T-helper 1 cell treated with Interleukin-12 subunit alpha and Interleukin-12 subunit beta and Interleukin-4 antibody, amounts not matched to agents 30 μg/mL and 1 μg/mL, for 36 hours (primary cell): Measurements from ENCODE around the gene SLCO3A1.
"Not testable (repeated sequence)": the region's sequence is repeated elsewhere in the genome, so short reads cannot be mapped to it uniquely, and the experiment has no call there.

ENCODE experiments used
- H3K27ac Mint-ChIP-seq: one replicate; pipeline ENCODE4 v1.8.0; 2021; ENCODE audit warnings: mild to moderate bottlenecking, mixed read lengths
- H3K27me3 Mint-ChIP-seq: one replicate; pipeline ENCODE4 v1.8.0; 2021; ENCODE audit warnings: low read depth, mixed read lengths
- H3K36me3 Mint-ChIP-seq: one replicate; pipeline ENCODE4 v1.8.0; 2021; ENCODE audit warnings: low read depth, mixed read lengths
- H3K4me1 Mint-ChIP-seq: one replicate; pipeline ENCODE4 v1.8.0; 2021; ENCODE audit warnings: low read depth, mixed read lengths
- H3K4me3 Mint-ChIP-seq: one replicate; pipeline ENCODE4 v1.8.0; 2021; ENCODE audit warnings: mild to moderate bottlenecking, moderate library complexity, mixed read lengths
- H3K9me3 Mint-ChIP-seq: one replicate; pipeline ENCODE4 v1.8.0; 2021; ENCODE audit warnings: mixed read lengths

SLCO3A1 gene

GRCh38 chr15:92047900-92048299, 194.4 kb downstream of the SLCO3A1 start:
- H3K4me1 Mint-ChIP-seq: peaks cover 8% of the 10 kb centered on the region
- H3K27me3 Mint-ChIP-seq: no peaks in the 10 kb centered on the region
- H3K36me3 Mint-ChIP-seq: no peaks in the 10 kb centered on the region
- no peak overlapping the region for H3K27ac Mint-ChIP-seq
- no peaks in the 10 kb centered on the region for H3K9me3 Mint-ChIP-seq
- no peak overlapping the region for H3K4me3 Mint-ChIP-seq

GRCh38 chr15:92048739-92049138, 195.2 kb downstream of the SLCO3A1 start:
- Mint-ChIP-seq H3K27ac (no peak overlapping the region), H3K9me3 (no peaks in the 10 kb centered on the region), H3K4me3 (no peak overlapping the region)

GRCh38 chr15:92049290-92049989, 195.9 kb downstream of the SLCO3A1 start:
- H3K4me3 Mint-ChIP-seq: no peak overlapping the region
- no peaks in the 10 kb centered on the region for H3K27me3 Mint-ChIP-seq
- no peaks in the 10 kb centered on the region for H3K36me3 Mint-ChIP-seq
- H3K9me3 Mint-ChIP-seq: no peaks in the 10 kb centered on the region
- H3K27ac Mint-ChIP-seq: no peak overlapping the region
- peaks cover 3% of the 10 kb centered on the region for H3K4me1 Mint-ChIP-seq

More at GRCh38 chr15:92048739-92049138, 195.2 kb downstream of the SLCO3A1 start:
- H3K36me3 Mint-ChIP-seq: no peaks in the 10 kb centered on the region
- peaks cover 8% of the 10 kb centered on the region for H3K4me1 Mint-ChIP-seq
- H3K27me3 Mint-ChIP-seq: no peaks in the 10 kb centered on the region

GRCh38 chr15:92050220-92050898, 196.9 kb downstream of the SLCO3A1 start:
- Mint-ChIP-seq H3K4me1 (no peaks in the 10 kb centered on the region), H3K9me3 (no peaks in the 10 kb centered on the region), H3K4me3 (no peak overlapping the region), H3K36me3 (no peaks in the 10 kb centered on the region), H3K27ac (no peak overlapping the region), H3K27me3 (no peaks in the 10 kb centered on the region)

GRCh38 chr15:92051716-92052115, 198.2 kb downstream of the SLCO3A1 start:
- Mint-ChIP-seq H3K36me3 (no peaks in the 10 kb centered on the region), H3K9me3 (no peaks in the 10 kb centered on the region), H3K27ac (no peak overlapping the region), H3K27me3 (no peaks in the 10 kb centered on the region), H3K4me1 (no peaks in the 10 kb centered on the region), H3K4me3 (no peak overlapping the region)

GRCh38 chr15:92053753-92054316, 200.3 kb downstream of the SLCO3A1 start:
- Mint-ChIP-seq H3K36me3 (no peaks in the 10 kb centered on the region), H3K4me3 (no peak overlapping the region), H3K4me1 (no peaks in the 10 kb centered on the region), H3K27ac (no peak overlapping the region), H3K27me3 (no peaks in the 10 kb centered on the region), H3K9me3 (no peaks in the 10 kb centered on the region)

- no peaks in the 10 kb centered on the region for H3K36me3 Mint-ChIP-seq
- no peaks in the 10 kb centered on the region for H3K4me1 Mint-ChIP-seq
- H3K27me3 Mint-ChIP-seq: no peaks in the 10 kb centered on the region
- no peak overlapping the region for H3K27ac Mint-ChIP-seq
- H3K9me3 Mint-ChIP-seq: no peaks in the 10 kb centered on the region
- H3K4me3 Mint-ChIP-seq: no peak overlapping the region
Measured at GRCh38 chr15:92056875-92057274, 203.4 kb downstream of the SLCO3A1 start.

GRCh38 chr15:92059036-92059970, 205.8 kb downstream of the SLCO3A1 start:
- no peak overlapping the region for H3K27ac Mint-ChIP-seq
- no peaks in the 10 kb centered on the region for H3K4me1 Mint-ChIP-seq
- H3K4me3 Mint-ChIP-seq: no peak overlapping the region
- H3K36me3 Mint-ChIP-seq: no peaks in the 10 kb centered on the region
- H3K27me3 Mint-ChIP-seq: peaks cover 1% of the 10 kb centered on the region
- no peaks in the 10 kb centered on the region for H3K9me3 Mint-ChIP-seq

GRCh38 chr15:92059971-92060311, 206.4 kb downstream of the SLCO3A1 start:
- H3K27ac Mint-ChIP-seq, H3K4me1 Mint-ChIP-seq, H3K36me3 Mint-ChIP-seq, H3K4me3 Mint-ChIP-seq, H3K27me3 Mint-ChIP-seq, H3K9me3 Mint-ChIP-seq: not testable (repeated sequence)

- Mint-ChIP-seq H3K36me3 (no peaks in the 10 kb centered on the region), H3K4me3 (no peak overlapping the region), H3K9me3 (no peaks in the 10 kb centered on the region), H3K27me3 (peaks cover 5% of the 10 kb centered on the region), H3K27ac (no peak overlapping the region), H3K4me1 (no peaks in the 10 kb centered on the region)
Measured at GRCh38 chr15:92061511-92062195, 208.1 kb downstream of the SLCO3A1 start.

- H3K9me3 Mint-ChIP-seq: no peaks in the 10 kb centered on the region
- H3K27me3 Mint-ChIP-seq: peaks cover 5% of the 10 kb centered on the region
- H3K4me1 Mint-ChIP-seq: no peaks in the 10 kb centered on the region
- H3K4me3 Mint-ChIP-seq: no peak overlapping the region
- H3K27ac Mint-ChIP-seq: no peak overlapping the region
- H3K36me3 Mint-ChIP-seq: no peaks in the 10 kb centered on the region
Measured at GRCh38 chr15:92062505-92062904, 209.0 kb downstream of the SLCO3A1 start.

GRCh38 chr15:92068121-92068520, 214.6 kb downstream of the SLCO3A1 start:
- peaks cover 13% of the 10 kb centered on the region for H3K4me1 Mint-ChIP-seq
- peaks cover 5% of the 10 kb centered on the region for H3K27me3 Mint-ChIP-seq
- H3K36me3 Mint-ChIP-seq: no peaks in the 10 kb centered on the region
- no peak overlapping the region for H3K4me3 Mint-ChIP-seq
- no peaks in the 10 kb centered on the region for H3K9me3 Mint-ChIP-seq
- H3K27ac Mint-ChIP-seq: no peak overlapping the region

GRCh38 chr15:92069308-92070250, 216.1 kb downstream of the SLCO3A1 start:
- peak overlapping the region; percentile 21 for H3K4me3 Mint-ChIP-seq
- H3K27ac Mint-ChIP-seq: no peak overlapping the region
- no peaks in the 10 kb centered on the region for H3K9me3 Mint-ChIP-seq
- H3K4me1 Mint-ChIP-seq: peaks cover 19% of the 10 kb centered on the region
- H3K27me3 Mint-ChIP-seq: peaks cover 1% of the 10 kb centered on the region
- no peaks in the 10 kb centered on the region for H3K36me3 Mint-ChIP-seq
